HG03045 (cell line): ENCODE data around the gene AP1M1.

ENCODE experiments used
- ATAC-seq: cut with Tn5 transposase; IDR thresholded peaks from one replicate; pipeline ENCODE4 v1.9.1; 2021; ENCODE audit warnings: mild to moderate bottlenecking, moderate library complexity; ENCODE audit not compliant: unreplicated experiment

Gene AP1M1

GRCh38 chr19:16185123-16185767, 12.5 kb upstream of the AP1M1 start, which contains the start of gene FAM32A:
TSS of gene FAM32A (plus strand) at chr19:16185410. CDS start at chr19:16185443, 33 bp downstream.
- ATAC-seq, result peak; percentile 90

GRCh38 chr19:16185768-16186123, 12.0 kb upstream of the AP1M1 start:
- ATAC-seq, result no peak

- no peak for ATAC-seq
Measured at GRCh38 chr19:16188521-16188920, 9.2 kb upstream of the AP1M1 start.

GRCh38 chr19:16190198-16190597, 7.5 kb upstream of the AP1M1 start:
- no peak for ATAC-seq

- no peak for ATAC-seq
Measured at GRCh38 chr19:16190736-16191135, 7.0 kb upstream of the AP1M1 start.

- ATAC-seq, result no peak
Measured at GRCh38 chr19:16191216-16191908, 6.3 kb upstream of the AP1M1 start.

GRCh38 chr19:16193466-16193865, 4.2 kb upstream of the AP1M1 start:
- no peak for ATAC-seq

- no peak for ATAC-seq
Measured at GRCh38 chr19:16197188-16197621, 506 bp upstream of the AP1M1 start.

GRCh38 chr19:16198370-16198651, 600 bp downstream of the AP1M1 start:
- ATAC-seq, result peak; percentile 6

- no peak for ATAC-seq
Measured at GRCh38 chr19:16199275-16199932, 1.7 kb downstream of the AP1M1 start.

GRCh38 chr19:16200038-16201010, 2.6 kb downstream of the AP1M1 start:
- no peak for ATAC-seq

GRCh38 chr19:16201011-16201391, 3.3 kb downstream of the AP1M1 start:
- no peak for ATAC-seq

GRCh38 chr19:16202320-16203255, 4.9 kb downstream of the AP1M1 start:
- ATAC-seq, result no peak

GRCh38 chr19:16203256-16204004, 5.7 kb downstream of the AP1M1 start:
- no peak for ATAC-seq

GRCh38 chr19:16204005-16204294, 6.2 kb downstream of the AP1M1 start:
- ATAC-seq, result no peak

GRCh38 chr19:16205205-16206045, 7.7 kb downstream of the AP1M1 start:
- no peak for ATAC-seq

- no peak for ATAC-seq
Measured at GRCh38 chr19:16206046-16206605, 8.4 kb downstream of the AP1M1 start.

- no peak for ATAC-seq
Measured at GRCh38 chr19:16206637-16207036, 8.9 kb downstream of the AP1M1 start.
